Activated gamma-delta T cell treated with Interleukin-2 at 50 U/mL for 16 hours (primary cell): ENCODE results near the gene KCNMB1.

Experiments
- DNase-seq: peaks from one replicate; pipeline ENCODE4 v3.0.0-alpha.2; 2020

Gene KCNMB1

DNA sequence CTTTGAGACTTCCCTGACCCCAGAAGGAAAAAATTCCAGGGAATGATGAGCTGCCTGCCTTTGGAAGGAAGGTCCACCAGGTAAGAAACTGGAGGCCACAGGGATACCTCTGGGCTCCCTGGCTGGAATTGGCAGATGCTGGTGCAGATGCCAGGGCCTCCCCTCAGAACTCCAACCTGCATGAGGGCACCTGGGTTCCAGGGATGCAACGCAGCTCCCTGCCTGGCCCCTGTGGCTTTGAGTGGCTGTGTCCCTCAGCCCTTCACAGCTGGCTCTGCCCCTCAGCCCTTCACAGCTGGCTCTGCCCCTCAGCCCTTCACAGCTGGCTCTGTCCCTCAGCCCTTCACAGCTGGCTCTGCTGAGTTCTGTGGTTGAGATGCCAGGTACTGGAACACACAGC, 13.9 kb downstream of the KCNMB1 start:
- no peak for DNase-seq

DNA sequence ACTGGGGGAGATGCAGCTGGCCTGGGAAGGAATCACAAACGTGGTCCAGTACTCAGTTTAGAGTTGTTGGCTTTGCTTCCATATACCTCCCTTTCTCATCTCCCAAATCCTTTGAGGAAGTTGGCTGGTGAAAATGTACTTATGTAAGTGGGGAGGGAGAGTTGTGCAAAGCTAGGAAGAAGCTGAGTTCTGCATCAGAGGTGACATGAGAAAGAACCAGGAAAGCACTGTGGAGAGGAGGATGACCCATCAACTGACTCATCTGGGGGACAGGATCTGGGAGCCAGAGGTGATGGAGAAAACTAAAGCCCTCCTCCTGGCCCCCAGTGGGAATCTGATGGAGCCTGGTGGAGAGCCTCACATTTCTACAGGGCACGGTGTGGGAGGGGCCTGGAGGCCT, 16.2 kb downstream of the KCNMB1 start:
- no peak for DNase-seq

- no peak for DNase-seq
Measured at GRCh38 chr5:170368586-170368985, 20.6 kb downstream of the KCNMB1 start.

GRCh38 chr5:170366276-170366675, 22.9 kb downstream of the KCNMB1 start:
- DNase-seq, result no peak

DNA sequence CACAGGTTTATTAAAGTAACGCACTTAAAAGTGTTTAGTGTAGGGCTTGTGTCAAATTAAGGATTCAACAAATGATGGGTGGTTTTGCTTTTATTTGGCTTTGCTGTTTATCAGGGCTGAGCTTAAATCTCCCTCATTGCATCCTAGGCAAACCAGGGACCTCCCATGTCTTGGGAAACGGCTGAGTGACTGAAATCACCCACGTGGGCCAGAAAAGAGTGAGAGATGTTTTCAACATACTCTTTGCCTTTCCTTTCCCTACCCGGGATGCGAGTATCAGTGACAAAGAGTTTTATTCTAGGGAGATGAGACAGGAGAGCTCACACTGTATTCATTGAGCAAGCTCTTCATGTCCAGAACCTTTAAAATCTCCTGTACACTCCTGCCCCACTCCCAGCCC, 23.3 kb downstream of the KCNMB1 start:
- DNase-seq, result no peak

DNA sequence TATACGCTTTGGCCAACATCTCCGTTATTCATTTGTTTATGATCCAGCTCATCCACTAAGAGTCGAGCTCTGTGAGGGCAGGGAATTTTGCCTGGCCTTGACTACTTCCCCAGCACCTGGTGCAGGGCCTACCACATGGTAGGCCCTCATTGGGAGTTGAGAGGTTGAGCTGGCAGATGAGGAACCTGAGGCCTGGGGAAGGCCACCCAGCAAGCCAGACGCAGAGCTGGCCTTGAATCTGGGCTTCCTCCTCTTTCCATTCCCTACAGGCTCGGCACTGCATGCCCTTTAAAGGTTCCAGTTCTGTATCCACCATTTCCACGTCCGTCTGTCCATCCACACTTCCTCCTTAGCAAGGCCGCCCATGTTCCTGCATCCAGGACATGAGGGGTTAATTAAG, 24.2 kb downstream of the KCNMB1 start:
- no peak for DNase-seq

- no peak for DNase-seq
Measured at GRCh38 chr5:170363671-170364070, 25.5 kb downstream of the KCNMB1 start.

DNA sequence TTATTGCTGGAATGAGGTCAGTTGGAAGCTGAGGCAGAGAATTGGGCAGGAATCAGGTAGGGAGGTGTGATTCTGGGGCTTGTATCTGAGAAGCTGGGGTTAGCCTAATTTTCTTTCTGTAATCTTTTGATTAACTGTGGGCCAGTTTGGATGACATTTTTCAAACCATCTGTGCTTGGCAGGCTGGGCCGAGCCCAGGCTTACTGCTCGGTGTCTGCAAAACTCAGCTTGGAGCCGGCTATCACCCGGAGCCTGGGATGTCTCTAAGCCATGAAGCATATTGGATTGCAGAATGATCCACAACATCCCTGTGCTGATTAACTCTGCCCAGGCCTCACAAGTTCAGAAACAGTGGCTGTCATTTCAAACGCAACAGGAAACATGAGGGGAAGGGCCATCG, 26.5 kb downstream of the KCNMB1 start:
- DNase-seq, result no peak

DNA sequence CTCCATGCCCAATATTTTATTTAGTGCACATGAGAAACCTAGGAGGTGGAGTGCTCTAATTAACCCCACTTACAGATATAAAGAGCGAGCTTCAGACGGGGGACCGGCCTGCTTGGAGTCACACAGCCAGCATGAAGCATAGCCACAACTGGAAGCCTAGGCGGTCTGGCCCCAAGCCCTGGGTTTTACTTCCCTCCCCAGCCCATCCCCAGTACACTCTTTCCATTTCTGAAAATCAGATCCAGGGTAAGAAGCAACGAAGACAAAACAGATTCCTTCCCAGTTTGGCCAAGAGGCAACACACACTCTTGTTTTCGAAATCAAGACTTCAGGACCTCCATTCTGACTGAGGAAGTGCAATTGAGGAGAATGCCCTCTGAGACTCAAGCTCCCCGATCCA, 27.1 kb downstream of the KCNMB1 start:
- no peak for DNase-seq

GRCh38 chr5:170361616-170362015, 27.6 kb downstream of the KCNMB1 start:
- no peak for DNase-seq

DNA sequence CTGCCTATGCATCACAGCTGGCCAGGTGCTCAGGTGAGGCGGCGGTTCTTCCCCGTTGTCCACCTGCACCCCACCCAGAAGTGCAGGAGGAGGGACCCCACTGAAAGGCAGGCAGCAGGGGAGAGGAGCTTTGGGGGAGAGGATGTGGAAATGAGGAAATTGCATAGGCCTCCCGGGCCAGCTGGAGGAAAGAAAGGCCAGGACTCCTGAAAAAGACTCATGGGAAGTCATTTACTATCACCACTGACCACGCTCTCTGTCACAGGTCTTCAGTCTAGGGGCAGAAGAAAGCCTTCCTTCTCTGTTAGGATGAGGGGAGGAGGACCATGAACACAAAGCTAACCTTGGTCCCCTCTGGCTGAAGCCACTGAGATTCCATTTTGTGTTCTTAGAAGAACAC, 28.1 kb downstream of the KCNMB1 start:
- DNase-seq, result no peak

GRCh38 chr5:170360709-170361108, 28.5 kb downstream of the KCNMB1 start:
- no peak for DNase-seq

DNA sequence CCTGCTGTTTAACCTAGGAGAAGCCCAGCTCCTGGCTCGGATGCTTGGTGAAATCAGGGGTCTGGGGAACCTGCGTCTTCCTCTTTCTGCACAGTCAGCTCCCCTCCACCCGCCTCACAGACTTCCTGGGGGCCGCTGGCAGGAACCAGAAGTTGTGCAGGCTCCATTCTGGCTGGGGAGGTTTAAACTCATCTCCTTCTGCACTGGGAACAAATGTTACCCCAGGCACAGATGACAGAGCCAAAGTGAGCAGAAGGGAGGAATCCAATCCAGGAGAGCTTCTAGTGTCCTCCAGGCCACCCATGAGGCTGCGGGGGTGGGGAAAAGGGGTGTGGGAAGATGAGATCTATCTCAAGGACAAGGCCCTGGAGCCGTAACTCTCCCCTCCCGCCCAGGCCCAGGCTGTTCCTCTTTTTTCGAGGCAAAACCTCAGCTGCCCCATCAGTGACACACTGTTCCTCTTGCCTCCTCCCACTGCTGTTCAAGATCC, 31.2 kb downstream of the KCNMB1 start:
- DNase-seq, result no peak

GRCh38 chr5:170355601-170356098, 33.5 kb downstream of the KCNMB1 start:
- DNase-seq, result no peak

DNA sequence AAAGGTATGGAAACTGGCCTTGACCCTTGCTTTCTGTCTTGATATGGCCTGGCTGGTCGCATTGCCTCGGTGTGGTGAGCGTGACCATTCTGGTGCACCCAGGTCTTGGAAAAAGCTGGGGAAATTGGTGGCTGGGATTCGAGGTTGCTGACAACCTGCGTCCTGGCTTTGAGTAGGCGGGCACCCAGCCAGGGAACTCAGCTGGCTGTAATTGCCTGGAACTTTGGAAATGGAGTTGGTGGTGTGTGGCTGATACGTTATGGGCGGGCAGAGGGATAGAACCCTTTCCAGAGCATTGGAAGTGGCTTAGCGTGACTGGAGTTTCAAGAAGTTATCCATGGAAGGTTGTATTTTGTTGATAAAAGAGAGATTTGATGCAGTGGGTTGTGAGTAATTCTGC, 35.2 kb downstream of the KCNMB1 start:
- DNase-seq, result no peak

DNA sequence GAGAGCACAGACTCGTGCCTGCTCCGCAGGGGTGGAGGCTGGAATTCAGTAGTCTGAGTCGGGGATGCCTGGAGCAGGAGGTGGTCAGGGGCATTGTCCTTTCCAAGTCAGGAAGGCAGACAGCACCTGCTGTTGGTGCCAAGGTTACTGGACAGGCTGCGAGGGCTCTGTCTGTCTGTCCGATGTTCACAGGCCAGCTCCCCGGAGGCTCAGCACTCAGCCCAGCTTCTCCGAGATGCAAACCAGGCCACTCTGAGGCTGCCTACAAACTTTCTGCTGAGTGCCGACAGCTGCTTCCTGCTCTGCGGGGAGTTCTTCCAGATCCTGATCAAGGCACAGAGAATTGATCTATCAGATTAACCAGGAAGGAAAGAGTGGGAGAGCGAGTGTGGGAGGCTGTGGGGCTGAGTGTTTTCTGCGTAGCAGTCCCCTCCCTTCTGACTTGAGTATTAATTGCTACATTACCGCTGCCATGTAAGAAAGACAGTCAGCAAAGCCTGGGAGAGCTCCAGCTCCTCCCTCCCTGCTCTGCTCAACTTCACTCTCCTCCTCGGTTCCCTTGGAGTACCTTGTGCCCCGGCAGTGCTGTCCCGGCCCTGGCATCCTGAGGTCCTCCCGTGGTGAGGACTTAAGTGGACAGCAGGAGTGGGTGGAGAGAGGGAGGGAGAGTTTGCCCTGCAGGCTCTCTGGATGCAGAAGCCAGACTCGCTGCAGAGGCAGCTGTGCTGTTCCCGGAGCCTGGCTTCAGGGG, 36.0 kb downstream of the KCNMB1 start:
- no peak for DNase-seq

DNA sequence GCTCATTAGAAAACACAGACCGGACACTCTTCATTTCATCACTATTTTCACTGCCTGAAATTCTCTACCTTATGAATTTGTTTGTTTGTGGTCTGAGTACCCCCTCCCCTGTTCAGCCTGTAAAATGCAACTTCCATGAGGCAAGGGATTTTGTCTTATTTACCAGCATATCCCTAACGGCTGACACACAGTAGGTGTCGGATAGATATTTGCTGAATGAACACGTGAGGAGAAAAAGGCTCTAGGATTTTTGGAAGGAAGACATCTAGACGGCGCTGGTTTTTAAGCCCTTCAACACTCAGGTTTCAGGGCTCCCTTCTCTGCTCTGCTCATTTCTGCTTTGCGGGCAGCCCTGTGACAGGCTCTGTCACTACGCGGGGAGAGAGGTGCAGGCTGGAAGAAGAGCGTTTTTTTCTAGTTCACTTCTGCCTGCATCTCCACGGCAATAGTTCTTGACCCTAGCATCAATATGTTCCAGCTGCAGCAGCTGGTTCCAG, 41.0 kb downstream of the KCNMB1 start:
- DNase-seq, result no peak

- no peak for DNase-seq
Measured at GRCh38 chr5:170347022-170347567, 42.1 kb downstream of the KCNMB1 start.

DNA sequence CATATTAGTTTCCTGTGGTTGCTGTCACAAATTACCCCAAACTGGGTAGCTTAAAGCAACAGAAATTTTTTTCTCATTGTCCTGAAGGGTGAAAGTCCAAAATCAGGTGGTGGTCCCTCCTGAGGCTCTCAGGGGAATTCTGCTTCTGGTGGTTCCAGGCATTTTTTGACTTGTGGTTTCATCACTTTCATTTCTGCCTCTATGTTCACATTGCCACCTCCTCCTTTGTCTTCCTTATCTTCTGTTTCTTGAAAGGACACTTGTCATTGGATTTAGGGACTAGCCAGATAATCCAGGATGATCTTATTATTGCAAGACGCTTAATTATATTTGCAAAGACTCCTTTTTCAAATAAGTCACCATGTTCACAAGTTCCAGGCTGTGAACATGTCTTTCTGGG, 43.2 kb downstream of the KCNMB1 start:
- DNase-seq, result no peak

DNA sequence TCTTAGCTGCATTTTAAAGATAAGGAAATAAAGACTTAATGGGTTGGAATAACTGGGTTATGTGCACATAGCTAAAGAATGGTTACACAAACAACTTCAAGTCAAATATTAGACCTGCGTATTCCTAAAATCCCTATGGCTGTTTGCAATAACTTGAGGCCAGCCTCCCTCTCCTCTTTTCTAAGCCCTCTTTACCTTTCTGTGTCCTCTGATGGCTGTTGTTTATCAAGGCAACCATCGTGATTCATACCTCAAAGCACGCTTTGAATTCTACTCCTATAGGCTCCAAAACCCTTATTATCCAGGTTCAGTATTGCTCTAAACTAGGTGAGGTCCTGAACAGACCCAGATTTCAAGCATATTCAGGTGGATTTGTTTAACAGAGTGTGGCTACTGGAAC, 46.0 kb downstream of the KCNMB1 start:
- DNase-seq, result no peak

GRCh38 chr5:170342153-170342725, 46.9 kb downstream of the KCNMB1 start:
- DNase-seq, result no peak

- DNase-seq, result no peak
Measured at GRCh38 chr5:170341545-170341944, 47.6 kb downstream of the KCNMB1 start.

DNA sequence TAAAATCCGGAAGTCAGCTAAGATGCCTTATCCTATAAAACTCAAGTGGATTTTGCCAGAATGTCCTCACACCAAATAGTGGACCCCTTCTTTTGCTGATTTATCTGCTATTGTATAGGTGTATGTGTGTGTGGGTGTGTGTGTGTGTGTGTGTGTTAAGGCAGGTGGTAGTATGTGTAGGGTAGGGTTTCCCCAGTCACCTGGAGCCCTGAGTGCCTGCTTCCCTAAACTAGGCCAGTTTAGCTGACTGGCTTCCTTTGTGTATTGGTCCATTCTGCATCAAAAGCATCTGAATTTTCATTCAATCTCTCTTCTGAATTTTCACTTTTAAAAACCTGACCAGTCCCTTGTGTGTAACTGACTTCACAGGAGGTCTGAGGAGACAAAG, 49.4 kb downstream of the KCNMB1 start:
- no peak for DNase-seq
